WTC11 (cell line): Measurements from ENCODE around the gene LGALS9.

Experiments used
- ELF4 ChIP-seq: sonication (generic); formaldehyde crosslinking; IDR thresholded peaks from 2 replicates; pipeline ENCODE4 v1.8.1; 2022; ENCODE audit warnings: low read depth, mild to moderate bottlenecking, moderate library complexity, missing genetic modification reagents
- FOXJ3 ChIP-seq: sonication (generic); formaldehyde crosslinking; IDR thresholded peaks from 2 replicates; pipeline ENCODE4 v1.9.0; 2021; ENCODE audit warnings: missing genetic modification reagents, mild to moderate bottlenecking, borderline replicate concordance
- FOXK1 ChIP-seq: sonication (generic); formaldehyde crosslinking; IDR thresholded peaks from 2 replicates; pipeline ENCODE4 v1.8.0; 2022; ENCODE audit warnings: mild to moderate bottlenecking, moderate library complexity, missing genetic modification reagents
- IRF2 ChIP-seq: sonication (generic); formaldehyde crosslinking; IDR thresholded peaks from 2 replicates; pipeline ENCODE4 v1.8.0; 2022; ENCODE audit warnings: low read depth, missing genetic modification reagents, borderline replicate concordance
- NFE2L1 ChIP-seq: sonication (generic); formaldehyde crosslinking; IDR thresholded peaks from 2 replicates; pipeline ENCODE4 v1.8.1; 2023; ENCODE audit warnings: missing genetic modification reagents
- TEAD4 ChIP-seq: sonication (generic); formaldehyde crosslinking; IDR thresholded peaks from 2 replicates; pipeline ENCODE4 v1.8.0; 2022; ENCODE audit warnings: mild to moderate bottlenecking, missing genetic modification reagents
- TF ChIP-seq, protein P1 (sequence below): sonication (generic); formaldehyde crosslinking; IDR thresholded peaks from 2 replicates; pipeline ENCODE4 v1.8.1; 2023; ENCODE audit warnings: mild to moderate bottlenecking, missing genetic modification reagents, moderate library complexity
- TF ChIP-seq, protein P2 (sequence below): fragments of 200-600 bp; IDR thresholded peaks from 2 replicates; pipeline ENCODE4 v1.8.0; 2022; ENCODE audit warnings: antibody characterized with exemption
- TF ChIP-seq, protein P3 (sequence below): sonication (generic); formaldehyde crosslinking; IDR thresholded peaks from 2 replicates; pipeline ENCODE4 v1.8.0; 2022; ENCODE audit warnings: missing genetic modification reagents

- no peak for TF ChIP-seq ELF4 (CRISPR knock-in tag)
- TF ChIP-seq, protein P1, sequence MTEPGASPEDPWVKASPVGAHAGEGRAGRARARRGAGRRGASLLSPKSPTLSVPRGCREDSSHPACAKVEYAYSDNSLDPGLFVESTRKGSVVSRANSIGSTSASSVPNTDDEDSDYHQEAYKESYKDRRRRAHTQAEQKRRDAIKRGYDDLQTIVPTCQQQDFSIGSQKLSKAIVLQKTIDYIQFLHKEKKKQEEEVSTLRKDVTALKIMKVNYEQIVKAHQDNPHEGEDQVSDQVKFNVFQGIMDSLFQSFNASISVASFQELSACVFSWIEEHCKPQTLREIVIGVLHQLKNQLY = no peak
- TF ChIP-seq, protein P2, sequence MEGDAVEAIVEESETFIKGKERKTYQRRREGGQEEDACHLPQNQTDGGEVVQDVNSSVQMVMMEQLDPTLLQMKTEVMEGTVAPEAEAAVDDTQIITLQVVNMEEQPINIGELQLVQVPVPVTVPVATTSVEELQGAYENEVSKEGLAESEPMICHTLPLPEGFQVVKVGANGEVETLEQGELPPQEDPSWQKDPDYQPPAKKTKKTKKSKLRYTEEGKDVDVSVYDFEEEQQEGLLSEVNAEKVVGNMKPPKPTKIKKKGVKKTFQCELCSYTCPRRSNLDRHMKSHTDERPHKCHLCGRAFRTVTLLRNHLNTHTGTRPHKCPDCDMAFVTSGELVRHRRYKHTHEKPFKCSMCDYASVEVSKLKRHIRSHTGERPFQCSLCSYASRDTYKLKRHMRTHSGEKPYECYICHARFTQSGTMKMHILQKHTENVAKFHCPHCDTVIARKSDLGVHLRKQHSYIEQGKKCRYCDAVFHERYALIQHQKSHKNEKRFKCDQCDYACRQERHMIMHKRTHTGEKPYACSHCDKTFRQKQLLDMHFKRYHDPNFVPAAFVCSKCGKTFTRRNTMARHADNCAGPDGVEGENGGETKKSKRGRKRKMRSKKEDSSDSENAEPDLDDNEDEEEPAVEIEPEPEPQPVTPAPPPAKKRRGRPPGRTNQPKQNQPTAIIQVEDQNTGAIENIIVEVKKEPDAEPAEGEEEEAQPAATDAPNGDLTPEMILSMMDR = no peak
- no peak for TF ChIP-seq TEAD4 (CRISPR knock-in tag)
- TF ChIP-seq FOXJ3 (CRISPR knock-in tag) = no peak
- TF ChIP-seq, protein P3, sequence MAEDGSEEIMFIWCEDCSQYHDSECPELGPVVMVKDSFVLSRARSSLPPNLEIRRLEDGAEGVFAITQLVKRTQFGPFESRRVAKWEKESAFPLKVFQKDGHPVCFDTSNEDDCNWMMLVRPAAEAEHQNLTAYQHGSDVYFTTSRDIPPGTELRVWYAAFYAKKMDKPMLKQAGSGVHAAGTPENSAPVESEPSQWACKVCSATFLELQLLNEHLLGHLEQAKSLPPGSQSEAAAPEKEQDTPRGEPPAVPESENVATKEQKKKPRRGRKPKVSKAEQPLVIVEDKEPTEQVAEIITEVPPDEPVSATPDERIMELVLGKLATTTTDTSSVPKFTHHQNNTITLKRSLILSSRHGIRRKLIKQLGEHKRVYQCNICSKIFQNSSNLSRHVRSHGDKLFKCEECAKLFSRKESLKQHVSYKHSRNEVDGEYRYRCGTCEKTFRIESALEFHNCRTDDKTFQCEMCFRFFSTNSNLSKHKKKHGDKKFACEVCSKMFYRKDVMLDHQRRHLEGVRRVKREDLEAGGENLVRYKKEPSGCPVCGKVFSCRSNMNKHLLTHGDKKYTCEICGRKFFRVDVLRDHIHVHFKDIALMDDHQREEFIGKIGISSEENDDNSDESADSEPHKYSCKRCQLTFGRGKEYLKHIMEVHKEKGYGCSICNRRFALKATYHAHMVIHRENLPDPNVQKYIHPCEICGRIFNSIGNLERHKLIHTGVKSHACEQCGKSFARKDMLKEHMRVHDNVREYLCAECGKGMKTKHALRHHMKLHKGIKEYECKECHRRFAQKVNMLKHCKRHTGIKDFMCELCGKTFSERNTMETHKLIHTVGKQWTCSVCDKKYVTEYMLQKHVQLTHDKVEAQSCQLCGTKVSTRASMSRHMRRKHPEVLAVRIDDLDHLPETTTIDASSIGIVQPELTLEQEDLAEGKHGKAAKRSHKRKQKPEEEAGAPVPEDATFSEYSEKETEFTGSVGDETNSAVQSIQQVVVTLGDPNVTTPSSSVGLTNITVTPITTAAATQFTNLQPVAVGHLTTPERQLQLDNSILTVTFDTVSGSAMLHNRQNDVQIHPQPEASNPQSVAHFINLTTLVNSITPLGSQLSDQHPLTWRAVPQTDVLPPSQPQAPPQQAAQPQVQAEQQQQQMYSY (CRISPR knock-in tag) = no peak
- no peak for TF ChIP-seq NFE2L1
- no peak for TF ChIP-seq IRF2 (CRISPR knock-in tag)
- no peak for TF ChIP-seq FOXK1 (CRISPR knock-in tag)
Observed at GRCh38 chr17:27588354-27588753, 42.6 kb upstream of the LGALS9 start.
